Neural cell (in vitro differentiated cells): Measurements from ENCODE around the gene PCSK9.

Experiments used
- EZH2 ChIP-seq: fragments of 200-600, 300-800 bp; shearing (Covaris generic), sonication (generic); IDR thresholded peaks from 2 replicates; pipeline ENCODE4 v1.6.1; 2014; ENCODE audit warnings: antibody characterized with exemption, low read length, borderline replicate concordance, mild to moderate bottlenecking; ENCODE audit not compliant: insufficient read depth, poor library complexity, severe bottlenecking
- TAF1 ChIP-seq: IDR thresholded peaks from 2 replicates; pipeline ENCODE4 v1.6.1; 2012; ENCODE audit warnings: low read depth
- TF ChIP-seq, protein P1 (sequence below): fragments of 450-650 bp; IDR thresholded peaks from 2 replicates; pipeline ENCODE4 v1.5.1; 2014; ENCODE audit warnings: antibody characterized with exemption, mild to moderate bottlenecking, moderate library complexity; ENCODE audit not compliant: poor library complexity, severe bottlenecking

DNA sequence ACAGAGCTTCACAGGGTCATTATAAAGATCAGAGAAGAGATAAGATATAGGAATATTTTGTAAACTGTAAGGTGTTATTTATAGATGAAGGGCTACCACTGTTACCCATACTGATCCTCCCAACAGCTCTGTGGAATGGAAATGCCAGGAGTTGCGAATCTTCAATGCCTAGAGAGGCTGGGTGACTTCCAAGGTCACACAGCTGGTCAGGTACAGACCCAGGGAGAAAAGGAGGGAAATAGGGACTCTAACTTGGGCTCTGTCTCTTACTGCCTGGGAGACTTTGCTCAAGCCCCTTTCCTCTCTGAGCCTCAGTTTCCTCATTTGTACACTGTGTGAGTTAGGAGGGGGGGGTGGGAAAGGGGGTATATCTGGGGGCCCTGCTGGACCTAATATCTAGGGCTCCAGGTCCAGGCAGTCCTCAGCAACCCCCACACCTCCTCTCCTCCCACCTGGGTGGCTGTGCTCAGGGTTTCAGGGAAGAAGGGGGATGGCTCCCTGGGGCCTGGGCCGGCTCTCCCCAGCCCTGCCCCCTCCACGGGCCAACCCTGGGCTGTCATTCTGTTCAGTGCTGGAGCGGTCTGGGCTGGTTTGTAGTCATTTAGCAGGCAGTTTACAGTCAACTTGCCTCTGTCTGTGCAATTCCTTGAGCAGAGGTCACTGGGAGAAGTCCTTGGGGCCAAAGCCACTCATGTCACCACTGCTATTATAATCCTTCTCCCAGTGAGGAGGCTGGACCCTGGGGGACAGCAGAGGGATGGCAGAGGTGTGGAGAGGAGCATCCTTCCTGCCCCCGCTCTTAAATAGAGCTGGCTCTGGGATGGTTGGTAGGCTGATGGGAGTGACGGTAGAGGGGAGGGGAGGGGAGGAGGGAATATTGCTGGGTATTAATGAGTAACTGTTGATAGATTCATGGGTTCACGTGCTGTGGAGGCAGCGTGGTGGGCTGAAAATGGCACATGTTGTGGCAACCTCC is 39.0 kb upstream of the PCSK9 start:
- TF ChIP-seq, protein P1, sequence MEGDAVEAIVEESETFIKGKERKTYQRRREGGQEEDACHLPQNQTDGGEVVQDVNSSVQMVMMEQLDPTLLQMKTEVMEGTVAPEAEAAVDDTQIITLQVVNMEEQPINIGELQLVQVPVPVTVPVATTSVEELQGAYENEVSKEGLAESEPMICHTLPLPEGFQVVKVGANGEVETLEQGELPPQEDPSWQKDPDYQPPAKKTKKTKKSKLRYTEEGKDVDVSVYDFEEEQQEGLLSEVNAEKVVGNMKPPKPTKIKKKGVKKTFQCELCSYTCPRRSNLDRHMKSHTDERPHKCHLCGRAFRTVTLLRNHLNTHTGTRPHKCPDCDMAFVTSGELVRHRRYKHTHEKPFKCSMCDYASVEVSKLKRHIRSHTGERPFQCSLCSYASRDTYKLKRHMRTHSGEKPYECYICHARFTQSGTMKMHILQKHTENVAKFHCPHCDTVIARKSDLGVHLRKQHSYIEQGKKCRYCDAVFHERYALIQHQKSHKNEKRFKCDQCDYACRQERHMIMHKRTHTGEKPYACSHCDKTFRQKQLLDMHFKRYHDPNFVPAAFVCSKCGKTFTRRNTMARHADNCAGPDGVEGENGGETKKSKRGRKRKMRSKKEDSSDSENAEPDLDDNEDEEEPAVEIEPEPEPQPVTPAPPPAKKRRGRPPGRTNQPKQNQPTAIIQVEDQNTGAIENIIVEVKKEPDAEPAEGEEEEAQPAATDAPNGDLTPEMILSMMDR: no peak
- no peak for TF ChIP-seq EZH2
- TF ChIP-seq TAF1: no peak
